Activated T-cell treated with anti-CD3 and anti-CD28 coated beads for 1 hour (primary cell): ENCODE measurements around the gene SLC9A5.

Experiments
- DNase-seq: peaks from one replicate; pipeline ENCODE4 v3.0.0-alpha.2; 2020; ENCODE audit warnings: low read depth

Gene SLC9A5

DNA sequence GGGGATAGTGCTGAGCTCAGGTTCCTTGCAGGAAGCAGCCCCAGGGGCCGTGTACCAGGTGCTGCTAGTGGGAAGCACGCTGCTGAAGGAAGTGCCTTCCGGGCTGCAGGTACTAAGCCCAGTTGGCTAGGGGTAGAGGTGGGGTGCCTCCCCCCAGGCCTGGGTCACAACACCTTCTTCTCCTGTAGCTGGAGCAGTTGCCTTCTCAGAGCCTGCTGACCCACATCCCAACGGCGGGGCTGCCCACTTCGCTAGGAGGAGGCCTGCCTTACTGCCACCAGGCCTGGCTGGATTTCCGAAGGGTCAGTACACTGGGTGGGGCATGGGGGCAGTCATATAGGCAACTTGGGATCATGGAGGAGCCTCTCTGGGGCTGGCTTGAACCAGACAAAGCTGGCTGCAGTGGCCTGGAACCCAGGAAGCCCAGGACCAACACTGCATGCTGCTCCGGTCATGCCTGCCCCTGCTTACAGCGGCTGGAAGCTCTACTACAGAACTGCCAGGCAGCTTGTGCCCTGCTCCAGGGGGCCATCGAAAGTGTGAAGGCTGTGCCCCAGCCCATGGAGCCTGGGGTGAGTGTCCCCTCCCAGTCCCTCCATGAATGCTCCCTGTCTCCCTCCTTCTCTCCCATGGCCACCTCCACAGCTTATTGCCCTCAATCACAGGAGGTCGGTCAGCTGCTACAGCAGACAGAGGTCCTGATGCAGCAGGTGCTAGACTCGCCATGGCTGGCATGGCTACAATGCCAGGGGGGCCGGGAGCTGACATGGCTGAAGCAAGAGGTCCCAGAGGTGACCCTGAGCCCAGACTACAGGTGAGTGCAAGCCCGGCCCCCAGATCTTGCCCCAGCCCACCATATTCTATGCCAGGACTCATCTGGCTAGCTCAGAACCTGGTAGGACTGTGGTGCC, 33.0 kb downstream of the SLC9A5 start:
- DNase-seq, result no peak

DNA sequence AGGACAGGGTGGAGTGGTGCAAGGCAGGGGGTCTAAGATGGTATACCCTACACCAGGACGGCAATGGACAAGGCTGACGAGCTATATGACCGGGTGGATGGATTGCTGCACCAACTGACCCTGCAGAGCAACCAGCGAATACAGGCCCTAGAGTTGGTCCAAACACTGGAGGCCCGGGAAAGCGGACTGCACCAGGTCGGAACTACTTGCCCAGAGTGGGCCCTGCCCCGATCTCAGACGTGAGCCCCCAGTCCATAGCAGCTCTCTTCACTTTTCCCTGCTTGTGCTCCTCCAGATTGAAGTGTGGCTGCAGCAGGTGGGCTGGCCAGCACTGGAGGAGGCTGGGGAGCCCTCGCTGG, 33.6 kb downstream of the SLC9A5 start:
- no peak for DNase-seq

DNA sequence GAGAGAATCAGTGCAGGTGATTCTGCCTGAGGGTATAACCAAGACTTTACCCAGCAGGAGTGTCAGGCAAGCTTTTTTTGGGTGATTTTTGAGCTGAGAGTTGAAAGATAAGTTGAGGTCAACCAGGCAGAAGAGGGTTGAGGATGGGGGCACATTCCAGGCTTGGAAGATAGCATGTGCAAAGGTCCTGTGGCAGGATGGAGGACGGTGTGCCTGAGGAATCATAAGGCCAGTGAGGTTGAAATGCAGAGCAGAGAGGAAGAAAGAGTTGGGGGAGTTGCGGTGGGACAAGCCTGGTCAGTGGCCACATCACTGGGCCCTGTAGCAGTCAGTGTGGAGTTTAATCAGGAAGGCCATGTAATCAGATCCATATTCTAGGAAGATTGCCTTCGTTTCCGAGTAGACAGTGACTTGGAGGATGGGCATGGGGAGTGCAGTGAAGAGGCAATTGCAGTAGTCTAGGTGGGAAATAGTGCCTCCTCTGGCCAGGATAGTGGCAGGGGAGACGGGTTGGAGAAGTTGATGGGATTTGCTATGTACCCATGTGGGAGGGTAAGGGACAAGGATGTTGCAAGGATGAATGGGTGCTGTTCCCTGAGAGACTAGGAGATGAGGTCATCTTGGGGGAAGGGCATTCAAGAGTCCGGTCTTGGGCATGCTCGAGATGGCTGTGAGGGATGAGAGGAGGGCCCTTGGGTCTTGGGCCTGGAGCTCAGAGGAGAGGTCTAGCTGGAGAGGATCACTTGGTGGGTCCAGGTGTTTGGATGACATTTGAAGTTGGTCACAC, 34.5 kb downstream of the SLC9A5 start:
- no peak for DNase-seq

DNA sequence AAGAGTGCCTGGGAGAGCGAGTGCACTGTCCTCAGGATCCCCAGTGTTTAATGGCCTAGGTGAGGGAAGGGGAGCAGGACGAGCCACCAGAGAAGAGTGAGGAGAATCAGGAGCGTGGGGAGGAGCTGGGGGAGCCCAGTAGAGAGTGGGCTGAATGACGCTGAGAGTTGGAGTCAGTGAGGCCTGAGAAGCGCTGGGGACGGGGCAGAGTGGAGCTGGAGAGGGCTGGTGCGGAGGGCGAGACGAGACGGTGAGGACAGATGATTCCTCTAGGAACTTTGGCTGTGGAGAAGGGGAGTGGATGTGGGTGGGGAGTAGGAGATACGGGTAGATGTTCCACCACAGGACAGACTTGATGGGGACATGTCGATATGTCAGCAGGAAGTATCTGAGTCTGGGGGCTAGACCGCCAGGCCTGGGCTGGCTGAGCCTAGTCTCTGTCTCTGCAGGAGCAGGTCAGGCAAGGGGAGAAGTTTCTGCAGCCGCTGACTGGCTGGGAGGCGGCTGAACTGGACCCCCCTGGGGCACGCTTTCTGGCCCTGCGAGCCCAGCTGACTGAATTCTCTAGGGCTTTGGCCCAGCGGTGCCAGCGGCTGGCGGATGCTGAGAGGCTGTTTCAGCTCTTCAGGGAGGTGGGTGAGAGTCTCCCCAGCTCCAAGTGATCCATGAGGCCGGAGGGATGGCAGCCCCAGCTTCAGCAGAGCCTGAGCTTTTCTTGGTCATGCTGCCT, 35.2 kb downstream of the SLC9A5 start:
- DNase-seq, result no peak

DNA sequence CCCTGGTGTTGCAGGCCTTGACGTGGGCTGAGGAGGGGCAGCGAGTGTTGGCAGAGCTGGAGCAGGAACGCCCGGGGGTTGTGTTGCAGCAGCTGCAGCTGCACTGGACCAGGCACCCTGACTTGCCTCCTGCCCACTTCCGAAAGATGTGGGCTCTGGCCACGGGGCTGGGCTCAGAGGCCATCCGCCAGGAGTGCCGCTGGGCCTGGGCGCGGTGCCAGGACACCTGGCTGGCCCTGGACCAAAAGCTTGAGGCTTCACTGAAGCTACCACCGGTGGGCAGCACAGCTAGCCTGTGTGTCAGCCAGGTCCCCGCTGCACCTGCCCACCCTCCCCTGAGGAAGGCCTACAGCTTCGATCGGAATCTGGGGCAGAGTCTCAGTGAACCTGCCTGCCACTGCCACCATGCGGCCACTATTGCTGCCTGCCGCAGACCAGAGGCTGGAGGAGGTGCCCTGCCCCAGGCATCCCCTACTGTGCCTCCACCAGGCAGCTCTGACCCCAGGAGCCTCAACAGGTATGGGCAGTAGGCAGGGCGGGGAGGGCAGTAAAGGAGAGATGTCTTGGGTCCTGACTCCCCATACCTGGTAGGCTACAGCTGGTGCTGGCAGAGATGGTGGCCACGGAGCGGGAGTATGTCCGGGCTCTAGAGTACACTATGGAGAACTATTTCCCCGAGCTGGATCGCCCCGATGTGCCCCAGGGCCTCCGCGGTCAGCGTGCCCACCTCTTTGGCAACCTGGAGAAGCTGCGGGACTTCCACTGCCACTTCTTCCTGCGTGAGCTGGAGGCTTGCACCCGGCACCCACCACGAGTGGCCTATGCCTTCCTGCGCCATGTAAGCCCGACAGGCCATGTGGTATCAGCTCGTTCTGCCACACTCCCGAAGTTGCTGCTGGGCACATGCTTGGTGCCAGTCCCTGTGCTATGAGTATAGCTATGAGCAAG, 36.2 kb downstream of the SLC9A5 start:
- no peak for DNase-seq

DNA sequence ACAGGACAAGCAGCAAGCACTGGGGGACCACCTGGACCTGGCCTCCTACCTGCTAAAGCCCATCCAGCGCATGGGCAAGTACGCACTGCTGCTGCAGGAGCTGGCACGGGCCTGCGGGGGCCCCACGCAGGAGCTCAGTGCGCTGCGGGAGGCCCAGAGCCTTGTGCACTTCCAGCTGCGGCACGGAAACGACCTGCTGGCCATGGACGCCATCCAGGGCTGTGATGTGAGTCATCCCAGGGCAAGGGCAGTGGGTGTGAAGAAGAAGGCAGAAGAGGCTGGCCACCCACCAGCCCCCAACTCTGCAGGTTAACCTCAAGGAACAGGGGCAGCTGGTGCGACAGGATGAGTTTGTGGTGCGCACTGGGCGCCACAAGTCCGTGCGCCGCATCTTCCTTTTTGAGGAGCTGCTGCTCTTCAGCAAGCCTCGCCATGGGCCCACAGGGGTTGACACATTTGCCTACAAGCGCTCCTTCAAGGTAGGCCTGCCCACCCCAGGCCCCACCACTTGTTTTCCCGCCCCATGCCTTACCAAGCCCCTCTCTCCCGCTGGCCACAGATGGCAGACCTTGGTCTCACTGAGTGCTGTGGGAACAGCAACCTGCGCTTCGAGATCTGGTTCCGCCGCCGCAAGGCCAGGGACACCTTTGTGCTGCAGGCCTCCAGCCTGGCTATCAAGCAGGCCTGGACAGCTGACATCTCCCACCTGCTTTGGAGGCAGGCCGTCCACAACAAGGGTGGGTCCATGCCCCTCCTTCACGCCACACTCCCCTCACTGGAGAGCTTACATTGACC, 37.9 kb downstream of the SLC9A5 start:
- DNase-seq, result no peak

DNA sequence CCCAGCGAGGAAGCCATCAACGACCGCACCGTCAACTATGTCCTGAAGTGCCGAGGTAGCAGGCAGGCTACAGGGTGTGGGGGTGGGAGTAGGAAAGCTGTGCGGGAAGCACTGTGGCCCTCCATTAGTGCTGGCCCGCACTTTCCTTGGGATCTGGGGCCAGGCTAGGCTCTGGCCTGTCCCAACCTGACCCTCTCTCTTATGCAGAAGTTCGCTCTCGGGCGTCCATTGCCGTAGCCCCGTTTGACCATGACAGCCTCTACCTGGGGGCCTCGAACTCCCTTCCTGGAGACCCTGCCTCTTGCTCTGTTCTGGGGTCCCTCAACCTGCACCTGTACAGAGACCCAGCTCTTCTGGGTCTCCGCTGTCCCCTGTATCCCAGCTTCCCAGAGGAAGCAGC, 39.2 kb downstream of the SLC9A5 start:
- DNase-seq, result no peak

DNA sequence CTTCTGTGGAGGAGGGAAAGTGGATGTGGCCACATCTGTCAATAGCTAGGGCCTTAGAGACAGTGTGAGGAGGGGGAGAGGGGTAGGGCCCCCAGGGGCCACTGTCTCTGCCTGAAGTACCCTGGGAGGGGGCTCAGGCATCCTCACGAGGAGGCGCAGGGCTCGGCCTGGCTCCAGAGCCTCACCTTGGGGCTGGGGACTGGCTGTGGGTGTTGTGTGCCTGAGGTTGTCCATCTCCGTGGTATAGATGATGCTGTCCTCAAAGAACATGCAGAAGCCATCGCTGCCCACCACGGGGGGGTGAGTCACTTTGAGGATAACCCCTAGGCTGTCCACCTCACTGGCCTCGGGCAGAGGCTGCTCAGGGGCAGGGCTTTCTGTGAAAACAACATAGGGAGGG, 42.7 kb downstream of the SLC9A5 start:
- no peak for DNase-seq

DNA sequence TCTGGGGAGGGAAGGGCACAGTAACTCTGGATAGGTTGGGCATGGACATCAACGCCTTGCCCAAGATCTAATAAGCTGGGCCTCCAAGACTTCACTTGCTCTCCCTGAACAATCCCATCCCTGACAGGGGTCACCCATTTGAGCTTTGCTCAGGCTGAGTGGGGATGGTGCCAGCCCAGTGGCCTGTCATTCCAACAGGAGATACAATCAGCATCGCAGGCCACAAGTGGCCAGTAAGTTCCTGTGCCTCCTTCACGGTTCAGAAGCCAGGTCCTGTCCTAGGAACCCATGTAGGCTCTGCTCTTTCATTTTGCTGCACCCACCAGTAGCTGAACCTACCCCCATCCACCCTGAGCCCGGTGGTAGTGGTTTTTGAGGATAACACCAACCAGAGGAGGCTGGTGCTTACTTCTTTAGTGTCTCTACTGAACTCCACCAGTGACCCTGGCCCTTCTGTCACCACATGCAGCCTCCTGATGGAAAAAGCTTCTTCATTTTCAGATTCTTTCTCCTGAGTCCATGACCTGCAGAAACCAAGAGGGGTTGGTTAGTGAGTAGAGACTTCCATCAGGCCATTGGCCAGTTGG, 45.5 kb downstream of the SLC9A5 start:
- DNase-seq, result no peak

DNA sequence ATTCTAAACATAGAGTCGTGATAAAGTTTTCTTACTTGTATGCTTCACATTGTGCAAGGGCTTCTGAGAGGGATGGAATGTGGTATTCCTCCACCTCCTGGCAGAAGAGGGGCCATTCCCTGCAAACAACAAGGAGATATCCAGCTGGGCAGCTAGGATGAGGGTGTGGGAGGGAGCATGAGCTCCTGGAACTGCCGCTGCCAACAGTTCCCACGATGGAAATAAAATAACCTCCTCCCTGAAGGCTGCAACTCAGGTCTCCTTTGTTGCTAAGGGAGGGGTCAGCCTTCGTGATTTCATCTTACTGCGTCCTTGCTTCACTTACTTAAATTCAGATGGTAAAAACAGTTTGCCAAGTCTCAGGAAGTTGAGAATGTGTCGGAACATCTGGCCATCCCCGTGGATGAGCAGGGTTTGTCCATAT, 46.2 kb downstream of the SLC9A5 start:
- no peak for DNase-seq

DNA sequence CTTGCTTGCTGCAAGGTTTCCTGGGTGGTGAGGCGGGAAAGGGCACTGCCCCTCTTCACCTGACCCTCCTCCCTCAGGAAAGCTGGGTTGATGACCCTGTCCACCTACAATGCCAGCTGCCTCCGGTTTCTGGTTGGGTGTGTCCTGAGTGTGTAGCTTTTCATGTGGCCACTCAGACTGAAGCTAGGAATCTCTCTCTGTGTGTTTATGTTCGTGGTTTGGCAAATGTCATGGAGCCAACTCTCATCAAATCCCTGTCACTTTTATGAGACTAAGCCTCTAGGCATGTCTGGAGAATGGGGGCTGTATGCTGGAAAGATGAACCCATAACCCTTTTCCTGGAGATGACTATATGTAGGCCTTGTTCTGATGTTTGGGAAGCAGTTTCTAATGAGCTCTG, 47.6 kb downstream of the SLC9A5 start:
- DNase-seq, result no peak

DNA sequence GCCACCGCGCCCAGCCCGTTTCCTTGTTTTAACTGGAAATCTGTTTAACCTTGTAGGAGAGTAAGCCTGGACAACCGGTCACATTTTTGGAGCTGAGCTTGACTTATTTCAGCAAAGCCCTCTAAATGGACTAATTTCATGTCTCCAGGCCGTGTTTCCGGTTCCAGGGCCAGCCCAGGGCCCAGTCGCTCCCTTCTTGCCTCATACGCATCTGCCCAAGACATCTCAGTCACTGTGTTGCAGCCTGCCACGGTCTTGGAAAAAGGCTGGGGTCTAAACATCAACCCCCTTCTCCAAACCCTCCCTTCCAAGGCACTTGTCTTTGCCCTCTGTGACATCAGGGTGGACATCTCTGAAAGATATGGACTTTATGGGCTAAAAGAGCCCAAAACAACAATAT, 49.5 kb downstream of the SLC9A5 start:
- no peak for DNase-seq

DNA sequence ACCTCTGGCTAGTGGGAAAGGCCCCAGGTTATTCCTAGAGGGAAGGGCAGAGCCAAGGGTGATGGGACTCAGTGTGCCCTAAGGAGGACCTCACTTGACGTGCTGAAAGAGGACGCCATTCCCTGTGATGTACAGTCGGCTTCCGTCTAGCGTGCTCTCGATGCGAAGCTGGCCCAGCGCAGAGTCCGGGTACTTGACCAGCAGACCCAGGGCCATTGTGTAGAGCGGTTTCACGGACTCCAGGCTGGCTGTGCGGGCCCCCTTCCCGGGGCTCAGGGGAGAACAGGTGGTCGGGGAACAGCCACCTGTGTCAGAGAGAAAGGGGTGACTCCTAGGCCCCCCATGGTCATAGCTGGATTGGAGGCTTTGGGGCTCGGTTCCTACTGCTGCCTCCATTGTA, 50.5 kb downstream of the SLC9A5 start:
- DNase-seq, result no peak

DNA sequence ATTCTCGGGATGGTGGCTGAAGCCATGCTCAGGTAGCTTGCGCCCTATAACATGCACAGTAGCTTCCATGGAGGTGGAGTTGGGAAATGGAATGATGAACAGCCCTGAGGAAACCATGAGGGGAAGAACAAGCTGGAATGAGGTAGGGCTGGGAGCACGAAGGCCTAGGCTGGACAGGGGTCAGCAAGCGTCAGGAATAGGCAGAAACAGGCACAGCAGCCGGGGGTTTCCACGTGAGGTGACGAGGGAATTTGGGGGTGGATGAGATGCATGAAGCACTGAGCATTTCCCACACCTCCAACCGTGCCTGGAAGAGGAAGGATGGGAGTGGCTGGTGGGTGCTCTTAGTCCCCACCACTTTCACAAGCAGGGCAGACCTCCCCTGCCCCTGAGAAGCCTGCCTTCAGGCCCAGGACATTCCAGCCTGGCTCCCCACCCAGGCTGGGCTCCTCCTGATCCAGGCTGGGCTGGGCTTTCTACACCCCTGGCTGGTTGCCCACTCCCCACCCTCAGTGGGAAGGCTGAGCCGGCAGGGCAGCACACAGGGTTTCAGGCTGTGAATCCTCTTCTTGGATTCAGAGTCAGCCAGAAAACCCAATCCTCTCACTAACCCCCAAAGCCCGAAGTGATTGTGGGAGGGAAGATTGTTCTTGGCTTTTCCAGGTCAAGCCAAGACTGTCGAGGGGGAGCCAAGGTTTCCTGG, 52.5 kb downstream of the SLC9A5 start:
- no peak for DNase-seq

DNA sequence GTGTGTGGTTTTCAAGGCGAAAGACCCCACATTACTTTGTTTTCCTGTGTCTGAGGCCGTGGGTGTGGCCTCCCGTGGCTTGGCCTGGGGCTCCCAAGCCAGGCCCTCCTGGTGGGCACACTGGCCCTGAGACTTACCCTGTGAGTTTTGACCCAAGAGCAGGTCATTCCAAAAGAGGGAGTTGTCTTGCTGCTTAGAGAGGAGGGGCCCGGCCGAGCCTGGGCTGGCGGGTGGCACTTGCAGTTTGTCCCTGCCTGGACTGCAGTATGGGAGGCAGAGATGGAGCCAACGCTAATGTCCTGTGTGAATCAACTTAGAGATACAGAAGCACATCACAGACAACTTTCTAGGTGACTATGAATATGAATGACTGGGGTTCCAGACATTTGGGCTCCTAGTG, 53.3 kb downstream of the SLC9A5 start:
- no peak for DNase-seq

DNA sequence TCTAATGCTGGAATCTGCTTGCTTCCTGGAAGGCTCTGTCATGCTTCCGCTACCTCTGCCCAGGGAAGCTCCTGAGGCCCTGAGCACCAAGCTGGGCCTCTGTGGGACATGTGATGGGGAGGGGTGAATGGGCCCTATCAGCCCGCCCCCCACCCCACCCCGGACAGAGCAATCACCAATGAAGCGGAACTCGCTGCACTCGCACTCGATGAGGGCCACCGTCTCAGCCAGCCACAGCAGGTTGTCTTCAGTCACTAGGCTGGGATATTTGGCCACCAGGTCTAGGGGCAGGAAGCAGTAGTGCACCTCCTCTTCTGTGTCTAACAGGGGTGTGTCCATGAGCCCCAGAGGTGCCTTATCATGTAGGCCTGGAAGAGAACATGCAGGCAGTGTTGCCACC, 54.2 kb downstream of the SLC9A5 start:
- no peak for DNase-seq

DNA sequence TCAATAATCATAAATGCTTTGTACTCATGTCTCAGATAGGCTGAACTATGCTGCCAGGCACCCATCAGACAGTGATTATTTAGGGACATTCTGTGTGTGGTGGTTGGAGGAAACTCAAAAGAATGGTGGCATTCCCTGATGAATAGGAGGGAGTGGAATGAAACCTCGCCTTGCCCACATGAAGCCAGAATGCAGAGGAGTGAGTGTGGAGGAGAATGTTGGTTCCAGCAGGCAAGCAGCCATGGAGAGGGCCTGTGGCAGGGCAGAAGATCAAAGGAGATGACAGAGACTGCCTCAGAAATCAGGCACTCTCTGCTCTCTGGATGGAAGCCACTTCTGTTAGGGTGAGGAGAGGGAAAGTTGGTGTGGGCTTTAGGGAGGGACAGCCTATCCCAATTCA, 55.2 kb downstream of the SLC9A5 start:
- DNase-seq, result no peak

DNA sequence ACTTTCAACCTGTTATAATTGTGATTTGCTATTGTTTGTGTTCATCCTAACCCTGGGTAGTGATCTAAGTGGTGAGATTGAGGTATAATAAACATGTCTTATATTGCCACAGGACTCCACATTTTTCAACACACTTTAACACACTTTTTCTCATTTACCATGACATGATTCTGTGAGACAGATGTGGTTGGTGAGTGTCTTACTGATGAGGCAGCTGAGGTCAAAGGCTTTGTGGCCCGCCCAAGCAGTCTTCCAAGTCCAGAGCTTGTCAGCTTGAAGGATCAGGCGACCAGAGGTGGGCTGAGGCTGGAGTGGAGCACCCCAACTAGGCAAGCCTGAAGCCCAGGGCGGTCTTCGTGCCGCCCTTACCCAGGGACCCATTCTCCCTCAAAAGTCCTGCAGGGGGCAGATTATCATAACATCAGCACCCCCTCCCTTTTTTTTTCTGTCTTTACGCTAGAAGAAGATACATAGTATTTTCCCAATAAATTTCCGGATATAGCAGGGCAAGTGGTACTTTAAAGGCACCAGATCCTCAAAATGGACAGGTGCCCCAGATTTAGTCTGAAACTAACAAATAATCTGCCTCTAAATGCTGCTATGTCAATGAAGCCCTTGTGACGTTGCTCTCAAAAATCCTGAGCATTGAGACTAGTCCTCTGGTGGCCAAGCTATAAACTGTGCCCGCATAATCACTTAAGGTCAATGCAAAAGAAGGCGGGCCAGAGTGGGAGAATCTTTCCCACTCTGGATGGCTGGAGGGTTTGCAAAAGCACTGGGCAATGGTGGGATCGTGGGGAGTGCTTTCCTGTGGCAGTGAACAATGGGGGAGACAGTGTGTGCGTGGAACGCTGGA, 56.7 kb downstream of the SLC9A5 start:
- DNase-seq, result no peak

DNA sequence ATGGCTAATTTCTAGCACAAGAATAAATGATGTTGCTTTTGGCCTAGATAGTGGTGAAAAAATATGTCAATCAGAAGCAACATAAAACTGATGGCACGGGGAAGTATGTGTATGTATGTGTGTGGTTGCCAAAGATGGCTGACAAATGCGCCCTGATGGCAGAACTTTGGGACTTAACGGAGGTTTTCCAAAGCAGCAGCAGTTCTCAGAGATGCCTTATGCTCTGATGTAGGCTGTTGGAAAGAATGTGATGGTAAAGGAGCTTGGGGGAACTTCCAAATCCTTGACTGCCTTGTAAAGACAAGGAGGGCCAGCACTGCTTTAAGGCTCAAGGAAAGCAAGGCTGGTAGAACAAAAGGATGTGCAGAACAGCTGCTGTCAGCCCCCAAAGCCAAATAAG, 61.8 kb downstream of the SLC9A5 start:
- no peak for DNase-seq
